ENCODE measurements around the gene TGM2.

TGM2 gene

GRCh38 chr20:38117205-38117604 is 47.9 kb downstream of the TGM2 start:
- CTCF ChIA-PET, result interaction anchor here (0.5 to 0.7 kb wide), 2 partner anchors 671 to 933 kb away, joined by 3 read pairs; no protein-coding TSS in a partner anchor
- TF ChIP-seq ZIC2 (tag by site-specific recombination; IDR thresholded peaks at IDR 0.05) (no peak), SETDB1 (IDR thresholded peaks at IDR 0.05; ENCODE audit: insufficient read length, low read length) (peak; percentile 1)
- no peaks in the 10 kb centered on the region for H3K9me3 ChIP-seq (ENCODE audit: control insufficient read depth, insufficient read depth, low read depth, low read length)
- H3K4me3 ChIP-seq (ENCODE audit: low read depth, low read length), result no peak overlapping the region
- POLR2A ChIA-PET, result no interaction called here
- H3K4me1 ChIP-seq (ENCODE audit: control insufficient read depth, insufficient read depth, low read length), result no peaks in the 10 kb centered on the region
- no peaks in the 10 kb centered on the region for H3K36me3 ChIP-seq (ENCODE audit: control insufficient read depth in 2 of 2, insufficient read depth in 1 of 2, low read length in 2 of 2)
- H3K27ac ChIP-seq (ENCODE audit: extremely low read depth, low read depth, low read length), result no peak overlapping the region

- CTCF ChIA-PET, result interaction anchor here (0.5 to 4.1 kb wide), 5 partner anchors 11 to 932 kb away, joined by 3 to 49 read pairs (median 4); partner anchors contain the start of gene TGM2
- no peak overlapping the region for H3K27ac ChIP-seq (ENCODE audit: extremely low read depth, low read depth, low read length)
Measured at GRCh38 chr20:38116409-38117165, 48.5 kb downstream of the TGM2 start.

GRCh38 chr20:38115896-38116295 is 49.2 kb downstream of the TGM2 start:
- H3K27ac ChIP-seq (ENCODE audit: extremely low read depth, low read depth, low read length), result no peak overlapping the region
- no peak for TF ChIP-seq ZNF138 (tag by site-specific recombination; IDR thresholded peaks at IDR 0.05; ENCODE audit: borderline replicate concordance)
- no peak for TF ChIP-seq ZBTB17 (tag by site-specific recombination; IDR thresholded peaks at IDR 0.05)
- no peak for TF ChIP-seq SETDB1 (IDR thresholded peaks at IDR 0.05; ENCODE audit: insufficient read length, low read length)
- TF ChIP-seq ZNF266 (tag by site-specific recombination; IDR thresholded peaks at IDR 0.05; ENCODE audit: low read depth), result no peak
- TF ChIP-seq ZNF549 (tag by site-specific recombination; IDR thresholded peaks at IDR 0.05), result no peak
- no peaks in the 10 kb centered on the region for H3K9me3 ChIP-seq (ENCODE audit: control insufficient read depth, insufficient read depth, low read depth, low read length)
- ChIA-PET POLR2A (no interaction called here), CTCF (interaction anchor here (0.7 to 4.1 kb wide), 5 partner anchors 10 to 292 kb away, joined by 3 to 49 read pairs (median 5); partner anchors contain the start of gene TGM2)
- H3K36me3 ChIP-seq (ENCODE audit: control insufficient read depth in 2 of 2, insufficient read depth in 1 of 2, low read length in 2 of 2), result no peaks in the 10 kb centered on the region
- H3K4me3 ChIP-seq (ENCODE audit: low read depth, low read length), result no peak overlapping the region
- no peaks in the 10 kb centered on the region for H3K4me1 ChIP-seq (ENCODE audit: control insufficient read depth, insufficient read depth, low read length)

More at GRCh38 chr20:38116409-38117165, 48.5 kb downstream of the TGM2 start:
- Histone ChIP-seq H3K9me3 (ENCODE audit: control insufficient read depth, insufficient read depth, low read depth, low read length) (no peaks in the 10 kb centered on the region), H3K4me1 (ENCODE audit: control insufficient read depth, insufficient read depth, low read length) (no peaks in the 10 kb centered on the region), H3K36me3 (ENCODE audit: control insufficient read depth in 2 of 2, insufficient read depth in 1 of 2, low read length in 2 of 2) (no peaks in the 10 kb centered on the region), H3K4me3 (ENCODE audit: low read depth, low read length) (no peak overlapping the region)
- POLR2A ChIA-PET, result no interaction called here
- TF ChIP-seq ZNF311 (tag by site-specific recombination; IDR thresholded peaks at IDR 0.05; ENCODE audit: borderline replicate concordance), result no peak
- no peak for TF ChIP-seq ZNF658 (tag by site-specific recombination; IDR thresholded peaks at IDR 0.05)
- TF ChIP-seq SETDB1 (IDR thresholded peaks at IDR 0.05; ENCODE audit: insufficient read length, low read length), result peak; percentile 17
- TF ChIP-seq ZNF558 (tag by site-specific recombination; IDR thresholded peaks at IDR 0.05), result peak; percentile 97

GRCh38 chr20:38115205-38115604 is 49.9 kb downstream of the TGM2 start:
- Histone ChIP-seq H3K36me3 (ENCODE audit: control insufficient read depth in 2 of 2, insufficient read depth in 1 of 2, low read length in 2 of 2) (no peaks in the 10 kb centered on the region), H3K9me3 (ENCODE audit: control insufficient read depth, insufficient read depth, low read depth, low read length) (no peaks in the 10 kb centered on the region), H3K27ac (ENCODE audit: extremely low read depth, low read depth, low read length) (no peak overlapping the region), H3K4me1 (ENCODE audit: control insufficient read depth, insufficient read depth, low read length) (no peaks in the 10 kb centered on the region; the same call in none of the 2 replicates), H3K4me3 (ENCODE audit: low read depth, low read length) (no peak overlapping the region)
- TF ChIP-seq ZBTB49 (tag by site-specific recombination; IDR thresholded peaks at IDR 0.05; ENCODE audit: low read depth) (no peak), ZNF132 (tag by site-specific recombination; IDR thresholded peaks at IDR 0.05; ENCODE audit: borderline replicate concordance) (no peak)
- ChIA-PET CTCF (interaction anchor here (0.6 to 6.3 kb wide), 8 partner anchors 10 to 106 kb away, joined by 3 to 49 read pairs (median 6); partner anchors contain the start of gene TGM2), POLR2A (no interaction called here)
